Measurements from ENCODE around the gene SYNPO2. TPM values are rescaled to one million over a fixed set of nuclear protein-coding genes. Genes with fewer than 3 reads are reported as not detected.
"Not testable (repeated sequence)": the region's sequence is repeated elsewhere in the genome, so short reads cannot be mapped to it uniquely, and the experiment has no call there.

SYNPO2 gene
- total and polyA plus RNA-seq, 2 of the 8 experiments (the other 6 are each of a cell fraction or from before 2014, with no cell fraction given), result 0.50 to 4.2 TPM

GRCh38 chr4:118975449-118976192 is 87.0 kb downstream of the SYNPO2 start (continued):
- TF ChIP-seq RAD21 (IDR thresholded peaks at IDR 0.05 in 1 of 2, conservative IDR thresholded peaks at IDR 0.05 in 1 of 2; ENCODE audit: low read depth in 2 of 2, low read length in 2 of 2) (no peak), HDAC6 (IDR thresholded peaks at IDR 0.05; ENCODE audit: low read depth, low read length) (no peak), EGR1 (IDR thresholded peaks at IDR 0.05; ENCODE audit: borderline replicate concordance, low read depth, low read length) (no peak), TCF12 (IDR thresholded peaks at IDR 0.05; ENCODE audit: low read depth, low read length) (no peak)

- H3K27ac ChIP-seq (ENCODE audit: low read depth, low read length); H3K9me3 ChIP-seq (ENCODE audit: insufficient read depth in 2 of 2, low read depth in 1 of 2, low read length in 1 of 2); H4K91ac ChIP-seq (replicated peaks; ENCODE audit: insufficient read length, low read length); H3K79me1 ChIP-seq (ENCODE audit: low read depth, low read length); H2BK120ac ChIP-seq (replicated peaks; ENCODE audit: low read depth, low read length); H2BK5ac ChIP-seq (ENCODE audit: low read depth, low read length); H3K4me2 ChIP-seq (ENCODE audit: insufficient read depth in 1 of 2, low read depth in 2 of 2, low read length in 2 of 2); H4K5ac ChIP-seq (ENCODE audit: insufficient read length, low read depth, low read length); H2AFZ ChIP-seq (ENCODE audit: low read length); H3K27me3 ChIP-seq (replicated peaks in 1 of 4; ENCODE audit: control insufficient read depth in 3 of 4, extremely low read depth in 1 of 4, insufficient read depth in 3 of 4, low read length in 3 of 4); H4K20me1 ChIP-seq (replicated peaks in 1 of 2; ENCODE audit: control insufficient read depth in 1 of 2, insufficient read depth in 2 of 2, low read length in 2 of 2); H2BK12ac ChIP-seq (ENCODE audit: low read depth, low read length); H3K36me3 ChIP-seq (ENCODE audit: control insufficient read depth in 2 of 4, insufficient read depth in 4 of 4, low read length in 3 of 4); H2BK20ac ChIP-seq (ENCODE audit: low read length); DNase-seq (ENCODE audit: low read depth in 1 of 2, low spot score in 2 of 2); H3K23ac ChIP-seq (ENCODE audit: insufficient read length); H3K9ac ChIP-seq (replicated peaks in 1 of 4; ENCODE audit: extremely low read depth in 1 of 4, low read depth in 3 of 4, low read length in 3 of 4); H2BK15ac ChIP-seq (ENCODE audit: low read length); H3K18ac ChIP-seq (ENCODE audit: extremely low read depth, low read length); H3K14ac ChIP-seq (ENCODE audit: insufficient read length); POLR2A ChIA-PET (ENCODE audit: partially characterized antibody); H4K8ac ChIP-seq (ENCODE audit: extremely low read depth, insufficient read depth, low read length); H3K56ac ChIP-seq (replicated peaks; ENCODE audit: insufficient read length, low read depth, low read length); FAIRE-seq; H3K4me1 ChIP-seq (replicated peaks in 1 of 4; ENCODE audit: control insufficient read depth in 3 of 4, insufficient read depth in 4 of 4, low read length in 3 of 4); H2AK5ac ChIP-seq (ENCODE audit: low read depth, low read length); H3K23me2 ChIP-seq (ENCODE audit: low read depth, low read length); H3K4ac ChIP-seq (replicated peaks; ENCODE audit: insufficient read length, low read depth, low read length); H3K4me3 ChIP-seq (ENCODE audit: extremely low read depth in 1 of 4, insufficient read depth in 2 of 4, low read depth in 3 of 4, low read length in 4 of 4); H3K79me2 ChIP-seq (ENCODE audit: control insufficient read depth in 1 of 2, insufficient read depth in 2 of 2, low read length in 2 of 2): not testable (repeated sequence)
- CTCF ChIA-PET (ENCODE audit: partially characterized antibody), result interaction anchor here (1.2 to 1.6 kb wide), 3 partner anchors 65 to 514 kb away, joined by 3 to 6 read pairs (median 4); no protein-coding TSS in a partner anchor
- 97% methylated on average over 12 of the region's 12 CpGs; no CpG with 5 or more reads in 1 of the 2 experiments for WGBS, 2 experiments (ENCODE audit: extremely low coverage in 1 of 2, insufficient coverage in 1 of 2, insufficient read length in 1 of 2, insufficient replicate concordance in 2 of 2, low coverage in 1 of 2, low lambda C conversion rate in 2 of 2, missing lambda C conversion rate in 1 of 2)
Measured at GRCh38 chr4:118976193-118976560, 87.5 kb downstream of the SYNPO2 start.

All from H1 (cell line).